Fibroblast of lung (primary cell): ENCODE results near the gene QSOX1.

Experiments
- CTCF ChIP-seq, 2 donors: IDR thresholded peaks in 1 of 2; conservative IDR thresholded peaks in 1 of 2; 1 replicate in 1 of 2; 2 replicates in 1 of 2; pipeline ENCODE4 v1.5.1; 2011 to 2012; ENCODE audit warnings: low read length in 2 of 2, control low read depth in 1 of 2, inconsistent platforms in 1 of 2, low read depth in 1 of 2, mild to moderate bottlenecking in 1 of 2
- EZH2 ChIP-seq: IDR thresholded peaks from 2 replicates; pipeline ENCODE4 v1.5.1; 2012; ENCODE audit warnings: low read length, control low read depth, mild to moderate bottlenecking; ENCODE audit errors: missing control alignments

- no peak for TF ChIP-seq CTCF (conservative IDR thresholded peaks at IDR 0.05 in 1 of 2, IDR thresholded peaks at IDR 0.05 in 1 of 2; ENCODE audit: low read depth in 1 of 2, low read length in 2 of 2)
- TF ChIP-seq EZH2 = no peak
These were observed 51.9 kb downstream of the QSOX1 start for GRCh38 chr1:180206581-180206980.
